CD1c-positive myeloid dendritic cell (primary cell): ENCODE data around the gene MPPED1.

ENCODE experiments used
- DNase-seq: peaks from one replicate; pipeline ENCODE4 v3.0.0-alpha.2; 2016; ENCODE audit errors: extremely low spot score

The MPPED1 gene

DNA sequence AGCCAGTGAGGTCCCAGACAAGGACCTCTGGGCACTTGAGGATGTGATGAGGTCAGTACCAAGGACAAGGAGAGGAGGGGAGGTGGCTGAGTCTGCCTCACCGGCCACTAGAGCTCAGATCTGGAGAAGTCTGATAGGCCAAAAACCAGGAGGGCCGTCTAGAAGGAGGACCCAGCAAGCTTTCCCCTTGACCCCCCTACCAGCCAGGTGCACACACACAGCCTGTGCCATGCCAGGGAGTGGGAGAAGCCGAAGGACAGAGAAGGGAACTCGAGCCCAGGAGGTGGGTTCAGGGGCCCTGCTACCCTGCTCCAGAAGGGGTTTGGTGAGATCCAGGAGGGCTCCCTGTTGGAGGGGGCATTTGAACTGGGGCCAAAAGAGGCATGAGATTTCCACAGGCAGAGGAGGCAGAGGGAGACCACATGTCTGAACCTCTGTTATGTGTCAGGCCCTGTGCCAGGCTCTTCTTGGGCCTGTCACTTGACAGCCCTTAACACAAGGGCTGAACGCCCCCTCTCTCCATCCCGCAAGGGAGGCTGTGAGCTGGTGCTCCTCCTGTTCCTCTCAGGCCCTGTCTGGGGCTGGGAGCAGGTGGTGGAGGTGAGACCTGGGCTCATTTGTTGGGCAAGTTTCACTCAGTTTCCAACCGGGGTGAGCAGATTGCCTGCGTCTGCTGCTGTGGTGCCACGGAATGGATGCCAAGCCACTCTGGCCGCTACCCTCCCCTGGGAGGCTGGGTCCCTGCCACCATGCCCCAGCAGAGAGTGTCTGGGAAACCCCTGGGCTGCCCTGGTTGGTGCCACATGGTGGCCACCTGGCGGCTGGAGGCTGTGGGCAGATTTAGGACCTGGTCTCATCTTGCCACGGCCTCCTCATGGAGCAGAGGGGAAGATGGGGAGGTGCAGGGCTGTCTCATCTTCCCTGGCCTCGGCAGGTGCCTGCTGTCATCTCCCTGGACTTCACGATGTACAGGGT lies 65.2 kb downstream of the MPPED1 start:
- no peak for DNase-seq

DNA sequence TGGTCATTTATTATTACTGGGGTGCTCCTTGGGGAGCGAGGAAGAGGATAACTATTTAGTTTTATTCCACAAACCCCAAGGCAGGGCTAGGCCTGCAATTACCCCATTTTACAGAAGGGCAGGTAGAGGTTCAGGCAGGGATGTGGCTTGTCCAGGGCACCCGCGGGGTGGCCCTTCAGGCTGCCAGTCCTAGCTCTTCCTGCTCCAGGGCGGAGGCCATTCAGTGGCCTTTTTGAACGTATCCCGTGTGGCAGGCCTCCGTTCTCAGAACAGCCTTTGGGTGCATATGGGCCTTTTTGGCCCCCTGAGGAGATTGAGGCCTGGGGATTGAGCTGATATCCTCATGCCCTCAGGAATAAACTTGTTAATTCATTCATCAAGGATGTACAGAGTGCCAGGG lies 66.2 kb downstream of the MPPED1 start:
- no peak for DNase-seq

DNA sequence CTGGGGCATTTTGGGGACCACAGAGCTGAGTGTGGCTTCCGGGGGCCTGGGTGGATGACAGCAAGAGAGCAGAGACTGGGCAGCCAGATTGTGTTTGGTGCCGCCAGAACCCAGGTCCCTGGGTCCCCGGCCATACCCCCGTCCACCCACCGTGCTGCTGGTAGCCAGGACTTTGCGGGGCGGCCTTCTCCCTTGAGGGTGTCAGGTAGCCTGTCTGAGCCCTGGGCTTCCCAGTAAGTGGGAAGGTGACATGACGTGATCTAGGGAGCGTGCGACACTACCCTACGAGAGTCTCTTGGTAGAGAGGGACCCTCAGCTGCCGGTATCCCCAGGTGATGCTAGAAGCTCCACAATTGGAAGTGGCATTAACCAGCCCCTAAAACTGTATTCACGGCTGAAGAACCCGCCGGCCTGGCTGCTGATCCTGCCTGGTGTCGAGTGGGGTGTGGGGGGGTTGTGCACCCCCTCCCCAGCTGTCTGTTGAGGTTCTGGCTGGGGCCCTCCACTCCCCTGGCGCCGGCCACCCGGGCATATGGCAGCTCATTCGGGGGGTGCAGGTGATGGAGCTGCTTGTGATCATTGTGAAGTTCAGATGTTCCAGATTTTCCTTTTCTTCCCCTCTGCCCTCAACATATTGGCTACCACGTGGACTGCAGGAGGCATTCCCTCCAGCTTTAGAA lies 66.9 kb downstream of the MPPED1 start:
- DNase-seq, result no peak

DNA sequence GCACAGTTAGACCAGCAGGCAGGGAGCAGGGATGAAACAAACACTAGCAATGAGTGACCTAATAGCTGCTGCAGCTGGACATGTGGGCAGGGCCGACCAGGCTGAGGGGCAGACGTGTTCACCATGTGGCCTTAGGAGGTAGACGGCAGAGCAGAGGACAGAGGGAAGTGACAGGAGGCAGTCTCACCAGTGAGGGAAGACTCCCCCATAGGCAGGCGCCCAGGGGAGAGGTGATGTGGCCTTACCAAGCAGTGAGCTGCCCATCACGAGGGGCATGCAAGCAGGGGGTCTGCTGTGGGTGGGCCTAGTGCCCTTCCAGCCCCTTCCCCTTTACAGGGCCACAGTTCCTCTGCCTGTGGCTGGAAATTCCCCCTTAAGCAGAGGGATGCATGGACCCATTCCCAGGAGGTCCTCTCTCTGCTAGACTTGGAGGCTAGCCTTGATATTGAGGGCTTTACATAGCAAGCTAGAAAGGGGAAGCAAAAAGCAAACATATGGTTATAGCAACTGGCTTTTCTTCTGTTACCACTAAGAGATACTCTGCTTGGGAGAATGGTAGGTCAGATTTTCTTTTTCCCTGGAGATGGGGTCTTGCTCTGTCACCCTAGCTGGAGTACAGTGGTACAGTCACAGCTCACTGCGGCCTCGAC lies 67.6 kb downstream of the MPPED1 start:
- DNase-seq, result no peak

DNA sequence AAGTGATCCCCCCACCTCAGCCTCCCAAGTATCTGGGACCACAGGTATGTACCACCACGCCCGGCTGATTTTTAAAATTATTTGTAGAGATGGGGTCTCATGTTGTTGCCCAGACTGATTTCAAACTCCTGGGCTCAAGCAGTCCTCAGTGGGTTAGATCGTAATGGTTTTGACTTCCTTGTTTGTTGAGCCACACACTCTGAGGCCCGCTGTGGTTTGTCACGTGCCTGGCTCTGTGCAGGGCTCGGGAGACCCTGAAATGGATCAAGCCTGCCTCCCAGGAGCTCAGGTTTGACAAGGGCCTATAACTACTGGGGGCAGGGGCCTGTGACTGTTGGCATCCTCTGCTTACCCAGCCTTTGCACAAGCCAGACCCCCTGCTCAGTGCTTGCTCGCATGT lies 68.1 kb downstream of the MPPED1 start:
- no peak for DNase-seq

DNA sequence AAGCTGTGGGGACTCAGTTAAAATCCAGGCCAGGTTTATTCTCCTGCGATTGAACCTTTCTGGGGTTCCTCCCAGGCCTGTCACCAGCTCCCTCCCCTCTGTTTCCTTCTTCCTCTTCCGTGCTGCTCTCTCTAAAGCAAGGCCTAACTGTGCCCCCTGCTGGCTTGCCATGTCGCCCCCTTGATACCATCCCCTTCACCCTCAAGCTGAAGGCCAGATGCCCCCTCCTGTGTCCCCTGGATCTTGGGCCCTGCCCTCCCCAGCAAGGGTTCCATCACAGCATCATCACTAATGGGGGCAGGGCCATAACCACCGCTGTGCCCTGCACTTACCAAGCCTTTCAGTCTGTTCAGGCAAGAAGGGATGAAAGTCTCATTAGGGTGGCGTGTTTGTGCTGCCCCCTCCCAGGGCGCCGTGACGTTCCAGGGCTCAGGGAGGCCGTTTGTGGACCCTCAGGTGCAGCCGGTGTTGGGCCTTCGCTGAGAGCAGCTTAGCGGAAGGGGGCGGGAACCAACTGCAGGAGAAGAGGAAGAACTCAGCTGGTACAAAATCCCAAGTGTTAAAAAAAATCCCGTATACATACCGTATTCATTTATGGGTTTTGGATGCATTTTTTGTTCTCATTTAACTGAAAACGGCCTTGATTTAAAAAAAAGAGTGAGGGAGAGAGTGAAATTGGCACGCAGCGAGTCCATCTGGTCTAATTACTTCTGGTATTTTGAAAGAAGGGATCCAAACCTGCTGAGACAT lies 69.9 kb downstream of the MPPED1 start:
- peak; percentile 16 for DNase-seq

DNA sequence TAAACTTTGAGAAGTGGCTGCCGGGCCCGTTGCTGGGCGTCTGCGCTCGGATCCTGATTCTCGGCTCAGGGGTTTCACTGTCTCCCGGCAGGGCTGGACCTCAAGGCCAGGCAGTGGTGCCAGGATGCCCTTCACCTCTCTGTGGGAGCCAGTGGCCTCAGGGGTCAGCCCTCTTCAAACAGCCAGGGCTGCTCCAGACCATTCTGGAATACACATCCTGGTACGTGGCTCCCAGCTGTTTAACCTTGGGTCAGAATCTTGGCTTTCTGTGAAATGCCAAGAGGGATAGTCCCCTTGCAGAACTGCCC lies 70.5 kb downstream of the MPPED1 start:
- DNase-seq, result no peak

DNA sequence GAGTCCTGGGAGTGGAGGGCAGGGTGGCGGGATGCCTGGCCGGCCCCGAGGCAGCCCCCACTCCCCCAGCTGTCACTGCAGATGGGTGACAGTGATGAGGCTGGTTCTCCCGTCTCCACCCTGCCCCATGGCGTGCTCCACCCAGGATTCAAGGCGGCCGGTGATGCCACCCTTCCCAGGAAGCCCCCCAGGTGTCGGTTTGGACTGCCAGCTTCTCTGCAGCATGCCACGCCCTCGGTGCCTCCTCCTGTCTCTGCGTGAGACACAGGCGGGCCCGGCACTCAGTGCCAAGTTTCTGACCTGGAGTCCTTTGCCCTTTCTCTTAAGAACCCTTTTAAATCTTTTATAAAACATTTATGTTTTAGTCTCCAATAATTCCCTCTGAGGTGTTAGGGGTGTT lies 71.5 kb downstream of the MPPED1 start:
- DNase-seq, result no peak

DNA sequence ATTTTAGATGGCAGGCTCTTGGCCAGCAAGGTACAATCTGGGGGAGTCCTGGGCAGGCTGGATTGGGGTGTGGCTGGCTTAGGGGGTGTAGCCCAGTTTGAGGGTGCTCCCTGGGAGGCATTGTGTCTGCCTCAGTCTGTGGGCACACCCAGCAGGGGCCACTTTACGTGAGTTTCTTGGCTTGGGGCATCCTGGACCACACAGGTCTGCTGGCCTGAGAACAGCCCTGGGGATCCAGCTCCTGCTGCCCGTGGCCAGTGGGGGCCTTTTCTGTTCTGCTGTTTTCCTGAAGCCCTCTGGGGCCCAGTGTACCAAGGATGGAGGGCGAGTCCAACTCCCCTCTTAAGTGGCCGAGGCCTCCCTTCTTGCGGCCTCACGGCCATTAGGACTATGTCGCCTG lies 71.9 kb downstream of the MPPED1 start:
- DNase-seq, result no peak

DNA sequence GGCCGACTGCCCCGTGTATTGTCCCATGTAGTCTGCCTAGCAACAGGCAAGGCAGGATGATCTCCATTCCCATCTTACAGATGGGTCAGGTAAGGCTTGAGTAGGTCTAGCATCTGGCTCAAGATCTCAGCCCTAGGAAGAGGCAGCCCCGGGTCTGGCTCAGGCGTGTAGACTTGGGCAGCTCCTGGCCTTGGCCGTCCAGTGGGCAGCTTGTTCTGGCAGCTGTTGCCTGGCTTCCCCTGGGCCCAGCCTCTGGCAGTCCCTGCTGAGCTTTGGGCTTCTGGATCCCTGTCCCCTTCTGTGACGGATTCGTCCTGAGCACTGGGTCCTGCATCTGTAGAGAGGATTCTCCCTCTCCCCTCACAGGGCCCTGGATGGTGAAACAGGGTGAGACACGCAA lies 72.4 kb downstream of the MPPED1 start:
- DNase-seq, result no peak

DNA sequence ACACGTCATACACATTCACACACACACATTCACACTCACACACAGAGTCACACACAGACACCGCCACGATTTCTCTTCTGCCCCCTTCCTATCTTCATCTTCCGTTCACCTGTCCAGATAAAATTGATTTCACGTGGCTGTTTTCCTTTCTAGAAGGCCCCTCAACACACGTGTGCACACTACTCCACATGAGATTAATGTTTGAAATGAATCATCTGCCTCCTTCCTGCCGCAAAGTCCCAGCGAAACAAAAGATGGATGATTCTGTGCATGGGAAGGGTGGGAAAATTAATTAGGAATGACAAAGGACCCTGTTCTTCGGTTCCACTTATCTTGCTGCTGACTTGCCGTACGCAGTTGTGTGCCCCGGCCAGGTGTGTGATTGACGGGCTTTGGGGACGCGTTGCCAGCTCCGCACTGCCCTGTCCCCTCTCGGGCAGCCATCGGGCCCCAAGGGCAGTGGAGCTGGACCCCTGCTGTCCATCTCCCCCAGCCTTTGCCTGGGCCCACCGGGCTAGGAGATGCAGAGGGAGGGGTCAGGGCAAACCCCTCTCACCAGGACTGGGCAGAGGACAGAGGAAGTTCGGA lies 73.8 kb downstream of the MPPED1 start:
- no peak for DNase-seq

DNA sequence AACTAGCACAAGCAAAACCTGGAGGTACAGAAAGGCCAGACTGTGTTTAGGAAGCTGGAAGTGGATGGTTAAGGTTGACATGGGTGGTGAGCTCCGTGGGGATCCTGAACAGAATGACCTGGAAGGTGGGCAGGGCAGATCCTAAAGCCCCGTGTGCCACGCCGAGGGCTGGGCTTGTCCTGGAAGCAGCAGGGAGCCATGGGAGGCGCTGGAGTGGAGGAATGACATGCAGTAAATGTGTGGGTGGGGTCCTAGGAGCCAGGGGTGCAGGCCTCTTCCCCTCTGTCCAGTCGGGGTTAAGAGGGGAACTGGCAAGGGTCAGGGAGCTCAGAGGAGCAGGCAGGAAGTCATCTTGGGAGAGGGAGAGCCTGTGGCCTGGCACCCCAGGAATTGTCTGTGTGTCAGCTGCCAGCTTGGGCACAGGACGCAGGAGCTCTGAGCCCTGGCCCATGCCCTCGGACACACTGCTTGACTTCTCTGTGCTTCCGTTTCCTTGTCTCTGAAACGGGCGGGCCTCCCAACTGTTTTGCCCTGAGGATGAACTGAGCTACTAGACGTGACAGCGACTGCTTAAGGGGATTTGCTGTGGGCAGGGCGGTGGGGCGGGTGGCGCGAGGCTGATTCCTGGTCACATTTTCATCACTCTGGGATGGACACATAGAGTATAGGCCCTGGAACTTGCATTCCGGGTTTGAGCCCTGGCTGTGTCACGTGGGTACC lies 75.7 kb downstream of the MPPED1 start:
- DNase-seq, result no peak

DNA sequence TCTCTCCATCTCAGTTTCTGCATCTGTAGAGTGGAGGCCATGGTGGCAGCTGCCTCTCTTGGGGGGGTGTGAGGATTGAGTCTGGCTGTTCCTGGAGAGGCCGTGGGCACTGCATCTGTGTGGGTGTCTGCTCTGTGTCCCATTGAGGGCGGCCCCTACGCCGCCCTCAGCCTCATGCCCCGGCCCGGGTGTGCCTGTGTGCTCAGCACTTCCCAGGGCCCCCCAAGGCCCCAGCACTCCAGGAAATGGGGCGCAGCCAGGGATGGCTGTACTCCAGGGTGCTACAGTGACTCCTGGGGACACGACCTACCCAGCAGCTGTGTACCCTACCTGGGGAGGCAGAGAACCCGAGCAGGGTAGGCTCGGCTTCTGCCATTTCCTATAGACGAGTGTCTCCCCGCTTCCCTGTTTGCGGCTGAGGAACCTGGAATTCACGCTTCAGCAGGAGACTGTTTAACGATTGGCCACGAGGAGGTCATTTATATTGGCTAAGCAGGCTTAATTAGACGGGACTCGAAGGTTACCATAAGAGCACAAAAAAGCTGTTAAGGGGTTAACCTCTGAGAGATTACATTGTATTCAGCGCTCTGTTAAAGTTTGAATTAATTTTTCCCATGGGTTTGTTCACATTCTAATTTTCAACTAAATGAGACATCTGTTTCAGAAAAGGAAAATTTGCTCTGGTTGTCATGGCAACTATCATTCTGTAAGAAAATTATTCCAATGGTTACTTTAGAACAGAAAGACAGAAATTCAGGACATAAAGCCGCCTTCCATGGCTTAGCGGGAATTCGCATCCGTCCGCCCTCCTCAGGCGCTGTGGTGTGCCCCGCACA lies 76.4 kb downstream of the MPPED1 start:
- no peak for DNase-seq

DNA sequence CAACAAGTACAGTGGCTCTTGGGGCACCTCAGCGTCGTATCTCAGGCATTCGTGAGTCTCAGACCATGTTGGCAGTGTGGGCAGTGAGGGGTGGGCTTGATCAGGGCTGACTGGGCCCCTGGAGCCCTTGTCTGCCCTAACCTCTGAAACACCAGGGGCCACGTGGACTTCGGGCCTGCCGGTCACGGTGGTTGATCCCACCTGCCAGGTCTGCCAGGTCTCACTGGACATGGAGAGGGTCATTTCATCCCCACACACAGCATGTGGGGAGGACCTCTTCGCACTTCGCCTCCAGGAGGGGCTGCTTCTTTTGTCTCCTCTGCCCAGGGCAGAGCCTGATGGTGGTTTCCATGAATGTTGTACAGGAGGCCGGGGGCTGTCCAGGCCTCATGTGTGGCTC lies 77.1 kb downstream of the MPPED1 start:
- no peak for DNase-seq

DNA sequence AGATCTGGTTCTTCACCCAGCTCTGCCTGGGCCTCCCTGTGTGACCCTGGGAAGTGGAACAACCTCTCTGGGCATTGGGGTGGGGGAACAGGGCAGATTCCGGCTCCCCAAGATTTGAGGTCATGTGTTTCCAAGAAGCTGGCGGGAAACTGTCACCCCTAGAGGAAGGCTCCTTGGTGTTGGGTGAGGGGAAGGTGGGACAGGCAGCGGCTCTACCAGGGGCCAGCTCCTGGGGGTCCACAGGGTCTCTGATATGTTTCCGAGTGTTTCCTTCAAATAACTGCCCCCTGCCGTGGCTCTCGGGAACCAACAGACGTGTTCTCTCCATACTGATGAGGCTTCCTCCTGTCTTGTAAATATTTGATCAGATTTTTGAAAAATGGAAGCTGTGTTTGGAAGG lies 78.5 kb downstream of the MPPED1 start:
- DNase-seq, result no peak

DNA sequence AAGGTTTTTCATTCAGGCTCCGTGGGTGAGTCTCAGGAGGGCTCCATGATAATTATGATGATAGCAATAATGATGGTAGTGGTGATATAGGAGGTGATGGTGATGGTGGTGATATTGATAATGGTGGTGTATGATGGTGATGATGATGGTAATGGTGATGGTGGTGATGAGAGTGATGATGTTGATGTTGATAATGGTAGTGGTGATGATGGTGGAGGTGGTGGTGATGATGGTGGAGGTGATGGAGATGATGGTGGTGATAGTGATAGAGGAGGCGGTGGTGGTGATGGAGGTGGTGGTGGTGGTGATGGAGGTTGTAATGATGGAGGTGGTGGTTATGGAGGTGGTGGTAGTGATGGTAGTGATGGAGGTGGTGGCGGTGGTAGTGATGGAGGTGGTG lies 79.4 kb downstream of the MPPED1 start:
- no peak for DNase-seq

DNA sequence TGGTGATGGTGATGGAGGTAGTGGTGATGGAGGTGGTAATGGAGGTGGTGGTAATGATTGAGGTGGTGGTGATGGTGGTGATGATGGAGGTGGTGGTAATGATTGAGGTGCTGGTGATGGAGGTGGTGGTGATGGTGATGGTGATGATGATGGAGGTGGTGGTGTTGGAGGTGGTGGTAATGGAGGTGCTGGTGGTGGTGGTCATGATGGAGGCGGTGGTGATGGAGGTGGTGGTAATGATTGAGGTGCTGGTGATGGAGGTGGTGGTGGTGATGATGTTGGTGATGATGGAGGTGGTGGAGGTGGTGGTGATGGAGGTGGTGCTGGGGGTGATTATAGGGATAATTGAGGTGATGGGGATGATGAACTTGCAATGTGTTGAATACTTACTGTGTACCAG lies 79.9 kb downstream of the MPPED1 start:
- no peak for DNase-seq

DNA sequence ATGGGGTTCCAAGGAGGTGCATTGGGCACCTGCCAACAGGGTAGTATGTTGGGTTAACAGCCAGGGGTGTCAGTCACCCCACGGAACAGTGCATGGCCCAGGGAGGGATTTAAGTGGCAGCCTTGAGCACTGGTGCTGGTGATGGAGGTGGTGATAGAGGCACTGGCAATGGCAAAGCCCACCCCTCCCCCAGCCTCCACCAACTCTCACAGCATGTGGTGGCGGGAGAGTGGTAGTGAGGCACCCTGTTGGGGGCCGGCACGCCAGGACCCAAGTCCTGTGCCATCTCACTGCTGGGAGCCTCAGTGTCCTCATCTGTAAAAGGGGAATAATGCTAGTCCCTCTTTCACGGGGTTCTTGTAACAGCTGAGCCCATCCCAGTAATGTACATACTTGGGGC lies 81.5 kb downstream of the MPPED1 start:
- no peak for DNase-seq

DNA sequence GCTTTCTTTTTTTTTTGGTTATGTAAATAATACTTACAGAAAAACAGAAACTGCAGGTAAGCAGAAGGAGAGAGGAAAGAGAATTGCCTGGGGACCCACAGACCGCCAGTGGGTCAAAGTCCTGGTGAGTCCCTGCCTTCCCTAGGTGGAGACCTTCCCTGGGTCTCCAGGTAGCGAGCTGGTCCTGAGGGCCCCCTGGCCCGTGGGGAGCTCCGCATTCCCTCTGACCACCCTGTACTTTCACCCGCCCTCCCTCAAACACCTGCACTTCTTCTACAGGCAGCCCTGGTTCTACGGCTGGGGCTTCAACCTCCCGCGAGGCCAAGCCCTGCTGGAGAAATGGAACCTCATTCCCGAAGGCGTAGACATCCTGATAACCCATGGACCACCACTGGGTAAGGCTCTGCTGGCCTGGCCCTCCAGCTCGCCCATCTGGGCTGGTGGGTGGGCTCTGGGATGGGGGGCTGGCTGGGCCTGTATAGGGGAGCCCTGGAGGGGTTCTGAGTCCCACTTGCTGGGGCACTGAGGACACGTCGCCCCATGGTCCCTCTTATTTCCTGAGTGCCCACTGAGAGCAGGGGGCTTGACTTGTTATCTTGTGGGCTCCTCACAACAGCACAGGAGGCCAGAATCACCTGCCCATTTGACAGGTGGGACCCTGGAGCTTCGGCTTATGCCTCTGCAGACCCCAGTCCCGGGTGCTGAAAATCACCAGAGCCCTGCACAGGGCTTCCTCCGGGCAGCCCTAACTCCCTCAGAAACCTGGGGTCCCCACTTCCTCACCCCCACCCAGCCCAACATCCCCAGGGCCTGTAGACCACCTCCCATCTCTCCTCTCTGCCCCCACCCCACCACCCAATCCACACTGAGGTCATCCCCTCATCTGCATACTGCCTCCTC lies 86.4 kb downstream of the MPPED1 start:
- DNase-seq, result no peak
